Neural progenitor cell (in vitro differentiated cells): ENCODE measurements around the gene PRCC. TPM values are rescaled to one million over a fixed set of nuclear protein-coding genes. Genes with fewer than 3 reads are reported as not detected.

Experiments
- DNase-seq: peaks from one replicate; pipeline ENCODE4 v3.0.0-alpha.2; 2016; ENCODE audit warnings: low spot score
- H2AFZ ChIP-seq: fragments of 200-600 bp; sonication (generic); replicated peaks from 2 replicates; pipeline ENCODE4 v1.6.1; 2016; ENCODE audit warnings: antibody characterized with exemption
- H3F3A ChIP-seq: fragments of 200-600 bp; sonication (generic); 2 replicates; pipeline ENCODE4 v1.6.1; 2016; ENCODE audit warnings: antibody characterized with exemption, low read depth
- H3K27ac ChIP-seq: fragments of 200-600 bp; sonication (generic); 2 replicates; pipeline ENCODE4 v1.5.1; 2016; ENCODE audit warnings: mild to moderate bottlenecking
- H3K27me3 ChIP-seq: fragments of 200-600 bp; sonication (generic); 2 replicates; pipeline ENCODE4 v1.6.1; 2016; ENCODE audit warnings: mild to moderate bottlenecking, moderate library complexity
- H3K36me3 ChIP-seq: fragments of 200-600 bp; sonication (generic); 2 replicates; pipeline ENCODE4 v1.5.1; 2016
- H3K4me1 ChIP-seq: fragments of 200-600 bp; sonication (generic); 2 replicates; pipeline ENCODE4 v1.6.1; 2016; ENCODE audit warnings: mixed run types
- H3K4me2 ChIP-seq: fragments of 200-600 bp; sonication (generic); 2 replicates; pipeline ENCODE4 v1.6.1; 2016
- H3K4me3 ChIP-seq: fragments of 200-600 bp; sonication (generic); 2 replicates; pipeline ENCODE4 v1.5.1; 2016
- H3K79me2 ChIP-seq: fragments of 200-600 bp; sonication (generic); 2 replicates; pipeline ENCODE4 v1.6.1; 2016; ENCODE audit warnings: low read depth
- H3K9ac ChIP-seq: fragments of 200-600 bp; sonication (generic); 2 replicates; pipeline ENCODE4 v1.6.1; 2016
- H3K9me3 ChIP-seq: fragments of 200-600 bp; sonication (generic); 2 replicates; pipeline ENCODE4 v1.5.1; 2016; ENCODE audit warnings: low read depth
- H4K20me1 ChIP-seq: fragments of 200-600 bp; sonication (generic); 2 replicates; pipeline ENCODE4 v1.6.1; 2016; ENCODE audit warnings: low read depth
- H3K27ac Mint-ChIP-seq: 3 replicates; pipeline ENCODE4 v1.8.0; 2021; ENCODE audit warnings: mixed read lengths
- H3K27me3 Mint-ChIP-seq: 2 replicates; pipeline ENCODE4 v1.8.0; 2022; ENCODE audit warnings: low read depth, mild to moderate bottlenecking, inconsistent platforms, moderate library complexity, mixed read lengths; ENCODE audit not compliant: insufficient read depth
- H3K36me3 Mint-ChIP-seq: 3 replicates; pipeline ENCODE4 v1.8.0; 2021; ENCODE audit warnings: mixed read lengths
- H3K4me1 Mint-ChIP-seq: 3 replicates; pipeline ENCODE4 v1.8.0; 2021; ENCODE audit warnings: mixed read lengths
- H3K4me3 Mint-ChIP-seq: 3 replicates; pipeline ENCODE4 v1.8.0; 2021; ENCODE audit warnings: mild to moderate bottlenecking, moderate library complexity, mixed read lengths
- H3K9me3 Mint-ChIP-seq: 3 replicates; pipeline ENCODE4 v1.8.0; 2020; ENCODE audit warnings: mixed read lengths
- EZH2 ChIP-seq: fragments of 200-600 bp; sonication (generic); IDR thresholded peaks from 2 replicates; pipeline ENCODE4 v1.6.1; 2017; ENCODE audit warnings: antibody characterized with exemption, mild to moderate bottlenecking, moderate library complexity
- EZH2phosphoT487 ChIP-seq: fragments of 200-600 bp; sonication (generic); IDR thresholded peaks from 2 replicates; pipeline ENCODE4 v1.6.1; 2017; ENCODE audit warnings: antibody characterized with exemption
- total RNA-seq: library from RNA; depleted of rRNA; stranded (reverse); fragments of >200 nt; gene quantifications from 2 replicates; pipeline ENCODE4 v1.2.3, GENCODE V29; 2015; ENCODE audit warnings: low replicate concordance
- TF ChIP-seq, protein P1 (sequence below): fragments of 200-600 bp; sonication (generic); IDR thresholded peaks from 2 replicates; pipeline ENCODE4 v1.5.1; 2017; ENCODE audit warnings: antibody characterized with exemption, mild to moderate bottlenecking

Gene PRCC
- total RNA-seq, 1 donor from 2014 or later = 30.1 TPM

DNA sequence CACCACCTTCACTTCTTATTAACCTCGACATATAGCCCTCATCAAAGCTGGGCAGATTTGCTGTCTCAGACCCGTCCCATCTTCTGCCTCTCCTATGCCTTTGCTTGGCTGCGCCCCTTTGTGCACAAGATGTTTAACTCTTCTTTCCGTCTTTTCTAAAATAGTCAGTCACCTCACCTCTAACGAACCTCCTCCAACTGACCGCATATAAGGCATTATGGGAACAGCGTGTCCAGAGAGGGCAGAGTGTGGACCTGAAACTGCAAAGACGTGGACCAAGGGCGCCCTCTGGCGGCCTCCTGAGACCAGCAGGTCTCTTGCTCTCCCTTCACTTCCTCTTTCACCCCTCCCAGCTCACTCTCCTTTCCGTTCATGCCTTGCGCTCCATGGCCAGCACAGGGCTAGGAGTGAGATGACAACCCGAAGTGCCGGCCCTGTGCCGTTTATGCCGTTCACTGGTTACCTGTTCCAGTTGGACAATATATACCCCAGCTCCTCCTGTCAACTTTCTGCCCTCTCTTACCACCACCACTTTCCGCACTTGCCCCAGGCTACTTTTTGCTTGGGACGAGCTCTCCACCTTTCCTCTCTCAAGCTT lies 41.6 kb upstream of the PRCC start:
- peaks cover 25% of the 10 kb centered on the region for H3F3A ChIP-seq
- no peaks in the 10 kb centered on the region for H3K27me3 ChIP-seq
- H3K4me3 ChIP-seq = peak overlapping the region; percentile 100
- H3K79me2 ChIP-seq = peaks cover 76% of the 10 kb centered on the region
- Mint-ChIP-seq H3K4me1 (peaks cover 13% of the 10 kb centered on the region), H3K9me3 (no peaks in the 10 kb centered on the region), H3K4me3 (no peak overlapping the region), H3K27me3 (peaks cover 7% of the 10 kb centered on the region), H3K27ac (no peak overlapping the region), H3K36me3 (peaks cover 22% of the 10 kb centered on the region)
- no peaks in the 10 kb centered on the region for H3K36me3 ChIP-seq
- TF ChIP-seq EZH2phosphoT487 = no peak
- TF ChIP-seq, protein P1, sequence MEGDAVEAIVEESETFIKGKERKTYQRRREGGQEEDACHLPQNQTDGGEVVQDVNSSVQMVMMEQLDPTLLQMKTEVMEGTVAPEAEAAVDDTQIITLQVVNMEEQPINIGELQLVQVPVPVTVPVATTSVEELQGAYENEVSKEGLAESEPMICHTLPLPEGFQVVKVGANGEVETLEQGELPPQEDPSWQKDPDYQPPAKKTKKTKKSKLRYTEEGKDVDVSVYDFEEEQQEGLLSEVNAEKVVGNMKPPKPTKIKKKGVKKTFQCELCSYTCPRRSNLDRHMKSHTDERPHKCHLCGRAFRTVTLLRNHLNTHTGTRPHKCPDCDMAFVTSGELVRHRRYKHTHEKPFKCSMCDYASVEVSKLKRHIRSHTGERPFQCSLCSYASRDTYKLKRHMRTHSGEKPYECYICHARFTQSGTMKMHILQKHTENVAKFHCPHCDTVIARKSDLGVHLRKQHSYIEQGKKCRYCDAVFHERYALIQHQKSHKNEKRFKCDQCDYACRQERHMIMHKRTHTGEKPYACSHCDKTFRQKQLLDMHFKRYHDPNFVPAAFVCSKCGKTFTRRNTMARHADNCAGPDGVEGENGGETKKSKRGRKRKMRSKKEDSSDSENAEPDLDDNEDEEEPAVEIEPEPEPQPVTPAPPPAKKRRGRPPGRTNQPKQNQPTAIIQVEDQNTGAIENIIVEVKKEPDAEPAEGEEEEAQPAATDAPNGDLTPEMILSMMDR = peak; percentile 94
- TF ChIP-seq EZH2 = no peak
- H4K20me1 ChIP-seq = peaks cover 64% of the 10 kb centered on the region
- H3K9me3 ChIP-seq = no peaks in the 10 kb centered on the region
- no peak overlapping the region for H2AFZ ChIP-seq
- DNase-seq = peak; percentile 94
- H3K27ac ChIP-seq = no peak overlapping the region
- H3K9ac ChIP-seq = no peak overlapping the region
- H3K4me2 ChIP-seq = peak overlapping the region; percentile 98
- peaks cover 29% of the 10 kb centered on the region for H3K4me1 ChIP-seq

DNA sequence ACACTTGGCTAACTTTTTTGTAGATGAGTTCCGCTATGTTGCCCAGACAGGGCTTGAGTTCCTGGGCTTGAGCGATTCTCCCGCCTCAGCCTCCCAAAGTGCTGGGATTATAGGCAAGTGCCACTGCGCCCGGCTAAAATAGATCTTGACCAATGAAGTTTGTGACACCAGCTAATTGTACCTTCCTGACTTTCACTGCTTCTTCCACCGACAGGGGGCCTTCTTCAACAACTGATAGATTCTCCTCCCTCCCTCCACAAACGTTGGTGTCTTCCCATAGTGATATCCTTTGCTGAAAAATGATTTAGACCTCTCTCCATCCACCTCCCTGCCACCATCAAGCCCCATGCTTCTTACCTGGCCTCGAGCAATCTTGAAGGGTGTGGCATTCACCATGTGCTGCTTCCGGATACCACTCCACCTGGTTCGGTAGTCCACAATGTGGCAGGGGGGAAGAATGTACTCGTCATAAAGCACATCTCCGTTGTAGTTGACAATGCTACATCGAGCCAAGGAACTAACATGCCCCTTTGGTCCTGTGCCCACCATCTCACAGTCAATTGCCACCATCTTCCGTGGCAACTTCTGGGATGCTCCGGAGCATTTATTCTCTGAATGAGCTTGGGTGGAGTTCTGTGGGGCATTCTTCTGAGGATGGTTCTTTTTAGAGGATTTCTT lies 40.6 kb upstream of the PRCC start:
- H3K9me3 Mint-ChIP-seq = no peaks in the 10 kb centered on the region

DNA sequence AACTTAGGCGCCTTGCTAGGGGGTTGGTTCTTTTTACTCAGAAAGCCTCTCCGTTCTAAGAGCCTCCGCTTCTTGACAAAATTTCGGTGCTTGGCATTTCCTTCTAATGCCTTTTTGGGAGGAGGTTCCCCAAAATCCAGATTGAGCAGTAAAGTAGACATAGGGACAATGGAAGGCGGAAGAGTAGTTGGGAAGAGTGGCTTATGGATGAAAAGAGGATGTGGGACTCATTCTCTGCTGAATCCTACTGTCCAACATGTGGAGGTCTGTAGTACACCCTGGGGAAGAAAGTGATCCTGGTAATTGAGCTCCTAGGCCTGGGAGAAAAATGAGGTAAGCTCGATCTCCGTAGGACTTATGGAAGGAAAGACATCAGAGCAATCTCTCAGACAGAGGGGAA lies 39.8 kb upstream of the PRCC start:
- Histone ChIP-seq H2AFZ (no peak overlapping the region), H3K9me3 (no peaks in the 10 kb centered on the region), H3K9ac (peak overlapping the region; percentile 97), H3F3A (peaks cover 25% of the 10 kb centered on the region), H3K4me1 (peaks cover 29% of the 10 kb centered on the region), H4K20me1 (peaks cover 58% of the 10 kb centered on the region), H3K79me2 (peaks cover 76% of the 10 kb centered on the region), H3K27me3 (no peaks in the 10 kb centered on the region), H3K36me3 (no peaks in the 10 kb centered on the region), H3K27ac (no peak overlapping the region), H3K4me3 (peak overlapping the region; percentile 100), H3K4me2 (peak overlapping the region; percentile 98)
- TF ChIP-seq, protein P1 = no peak
- no peak for TF ChIP-seq EZH2
- TF ChIP-seq EZH2phosphoT487 = no peak
- no peak for DNase-seq
- no peak overlapping the region for H3K4me3 Mint-ChIP-seq
- H3K4me1 Mint-ChIP-seq = peaks cover 13% of the 10 kb centered on the region
- peaks cover 5% of the 10 kb centered on the region for H3K27me3 Mint-ChIP-seq
- peaks cover 19% of the 10 kb centered on the region for H3K36me3 Mint-ChIP-seq
- H3K9me3 Mint-ChIP-seq = no peaks in the 10 kb centered on the region
- peak overlapping the region; percentile 77 for H3K27ac Mint-ChIP-seq

More for the DNA sequence above, 40.6 kb upstream of the PRCC start:
- Histone ChIP-seq H3K4me3 (peak overlapping the region; percentile 100), H3K4me1 (peaks cover 29% of the 10 kb centered on the region), H3F3A (peaks cover 25% of the 10 kb centered on the region), H3K4me2 (peak overlapping the region; percentile 98), H3K27me3 (no peaks in the 10 kb centered on the region), H3K36me3 (no peaks in the 10 kb centered on the region), H3K27ac (no peak overlapping the region), H4K20me1 (peaks cover 62% of the 10 kb centered on the region), H3K9ac (no peak overlapping the region), H3K79me2 (peaks cover 76% of the 10 kb centered on the region), H3K9me3 (no peaks in the 10 kb centered on the region), H2AFZ (no peak overlapping the region)
- Mint-ChIP-seq H3K4me3 (no peak overlapping the region), H3K27me3 (peaks cover 7% of the 10 kb centered on the region), H3K36me3 (peaks cover 19% of the 10 kb centered on the region), H3K27ac (no peak overlapping the region), H3K4me1 (peaks cover 13% of the 10 kb centered on the region)
- TF ChIP-seq EZH2phosphoT487 = no peak
- TF ChIP-seq, protein P1 = peak; percentile 69
- DNase-seq = peak; percentile 76
